HG03039 (cell line): ENCODE measurements around the gene DMD.
"Not testable (repeated sequence)": the region's sequence is repeated elsewhere in the genome, so short reads cannot be mapped to it uniquely, and the experiment has no call there.

Experiments
- ATAC-seq: cut with Tn5 transposase; IDR thresholded peaks from one replicate; pipeline ENCODE4 v1.9.1; 2021; ENCODE audit warnings: mild to moderate bottlenecking, moderate library complexity; ENCODE audit not compliant: unreplicated experiment

Gene DMD

GRCh38 chrX:32644476-32645245, 566.7 kb downstream of the DMD start:
- ATAC-seq: no peak

- ATAC-seq: no peak
Observed at GRCh38 chrX:32642283-32642682, 569.1 kb downstream of the DMD start.

GRCh38 chrX:32618154-32618553, 593.2 kb downstream of the DMD start:
- ATAC-seq: no peak

- no peak for ATAC-seq
Observed at GRCh38 chrX:32614707-32615106, 596.6 kb downstream of the DMD start.

- no peak for ATAC-seq
Observed at GRCh38 chrX:32599156-32599555, 612.2 kb downstream of the DMD start.

GRCh38 chrX:32598707-32599106, 612.6 kb downstream of the DMD start:
- ATAC-seq: no peak

GRCh38 chrX:32597777-32598176, 613.6 kb downstream of the DMD start:
- no peak for ATAC-seq

GRCh38 chrX:32592786-32593185, 618.6 kb downstream of the DMD start:
- ATAC-seq: no peak

GRCh38 chrX:32591589-32591988, 619.8 kb downstream of the DMD start:
- ATAC-seq: no peak

GRCh38 chrX:32582729-32583128, 628.6 kb downstream of the DMD start:
- no peak for ATAC-seq

GRCh38 chrX:32576885-32577284, 634.5 kb downstream of the DMD start:
- no peak for ATAC-seq

GRCh38 chrX:32572644-32573043, 638.7 kb downstream of the DMD start:
- ATAC-seq: no peak

GRCh38 chrX:32571579-32571978, 639.8 kb downstream of the DMD start:
- ATAC-seq: no peak

- no peak for ATAC-seq
Observed at GRCh38 chrX:32562261-32562660, 649.1 kb downstream of the DMD start.

- ATAC-seq: no peak
Observed at GRCh38 chrX:32545101-32545500, 666.2 kb downstream of the DMD start.

GRCh38 chrX:32538554-32538953, 672.8 kb downstream of the DMD start:
- no peak for ATAC-seq

- ATAC-seq: peak; percentile 78
Observed at GRCh38 chrX:32533848-32534247, 677.5 kb downstream of the DMD start.

GRCh38 chrX:32532262-32532661, 679.1 kb downstream of the DMD start:
- ATAC-seq: no peak

GRCh38 chrX:32530802-32531403, 680.4 kb downstream of the DMD start:
- no peak for ATAC-seq

GRCh38 chrX:32528451-32528850, 682.9 kb downstream of the DMD start:
- ATAC-seq: not testable (repeated sequence)

- no peak for ATAC-seq
Observed at GRCh38 chrX:32525234-32525633, 686.1 kb downstream of the DMD start.

- ATAC-seq: no peak
Observed at GRCh38 chrX:32524385-32524784, 687.0 kb downstream of the DMD start.

GRCh38 chrX:32520789-32521188, 690.6 kb downstream of the DMD start:
- no peak for ATAC-seq
